Spleen (tissue), 7 donors: Measurements from ENCODE around the gene PELI2.

ENCODE experiments used
- CTCF ChIP-seq, 11 experiments: fragments of 200-600 bp in 7 of 11; fragments of 450-650 bp in 4 of 11; sonication (generic) in 4 of 11; IDR thresholded peaks in 8 of 11; conservative IDR thresholded peaks in 3 of 11; 1 replicate in 7 of 11; 2 replicates in 4 of 11; pipeline versions ENCODE4 v1.4.0 to v1.8.0; 2016 to 2021; ENCODE audit warnings: antibody characterized with exemption in 11 of 11, inconsistent platforms in 4 of 11, mild to moderate bottlenecking in 1 of 11
- POLR2A ChIP-seq, 3 donors: fragments of 450-650 bp; IDR thresholded peaks; one replicate each; pipeline ENCODE4 v1.5.1; 2017; ENCODE audit warnings: antibody characterized with exemption in 3 of 3, mild to moderate bottlenecking in 1 of 3
- POLR2AphosphoS5 ChIP-seq, 3 donors: sonication (generic); formaldehyde crosslinking; IDR thresholded peaks; one replicate each; pipeline ENCODE4 v1.5.1; 2017; ENCODE audit warnings: antibody characterized with exemption in 3 of 3
- donor health status: DM: no; HTN: no; CAD: no; lungs with moderate emphysema.
- donor health status: DM: no; HTN: no; CAD: no.
- donor health status: DM: no; HTN: no; CAD: no.

GRCh38 chr14:56135001-56135400 is 16.8 kb downstream of the PELI2 start:
- TF ChIP-seq CTCF (IDR thresholded peaks at IDR 0.05 in 8 of 11, conservative IDR thresholded peaks at IDR 0.05 in 3 of 11) (no peak), POLR2AphosphoS5 (IDR thresholded peaks at IDR 0.05) (no peak), POLR2A (IDR thresholded peaks at IDR 0.05) (no peak)
